ENCODE data around the gene KCNG2.

DNA sequence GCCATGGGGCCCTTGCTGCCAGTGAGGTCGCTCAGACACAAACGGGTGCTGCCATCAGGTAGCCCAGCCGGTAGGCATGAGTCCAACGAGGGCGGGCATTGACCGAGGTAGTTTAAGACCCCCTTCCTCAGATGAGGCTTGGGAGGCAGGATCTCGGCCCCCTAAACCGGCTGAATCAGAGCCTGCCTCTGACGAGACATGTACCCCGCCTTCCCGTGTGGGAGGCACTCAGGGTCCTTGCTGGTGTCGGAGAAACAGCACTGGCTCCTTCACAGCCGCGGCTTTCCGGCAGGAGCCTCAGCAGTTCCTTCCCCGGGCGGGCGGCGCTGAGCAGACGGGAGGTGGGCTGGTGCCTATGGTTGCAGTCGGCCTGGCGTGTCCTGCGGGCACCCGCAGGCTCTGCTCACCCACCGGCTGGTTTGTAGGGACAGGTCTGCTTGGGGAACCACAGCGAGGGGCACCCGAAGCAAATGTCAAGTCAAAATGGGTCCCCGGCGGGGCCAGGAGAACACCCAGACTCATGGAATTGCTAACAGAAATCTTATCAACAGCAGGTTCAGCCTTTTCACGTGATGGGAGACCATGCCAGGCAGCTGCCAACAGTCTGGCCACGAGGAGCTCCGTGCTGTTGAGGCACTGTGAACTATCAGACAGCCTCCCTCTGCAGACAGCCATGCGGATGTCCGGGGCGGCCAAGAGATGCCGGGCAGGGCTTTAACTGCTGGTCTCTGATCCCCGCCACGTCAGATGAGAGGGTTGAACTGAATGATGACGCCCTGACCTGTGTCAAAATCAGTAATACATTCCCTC, 2.8 kb downstream of the KCNG2 start:
- TF ChIP-seq POLR2AphosphoS5 (IDR thresholded peaks at IDR 0.05; ENCODE audit: low read depth, low read length): no peak
- TF ChIP-seq, protein P1, sequence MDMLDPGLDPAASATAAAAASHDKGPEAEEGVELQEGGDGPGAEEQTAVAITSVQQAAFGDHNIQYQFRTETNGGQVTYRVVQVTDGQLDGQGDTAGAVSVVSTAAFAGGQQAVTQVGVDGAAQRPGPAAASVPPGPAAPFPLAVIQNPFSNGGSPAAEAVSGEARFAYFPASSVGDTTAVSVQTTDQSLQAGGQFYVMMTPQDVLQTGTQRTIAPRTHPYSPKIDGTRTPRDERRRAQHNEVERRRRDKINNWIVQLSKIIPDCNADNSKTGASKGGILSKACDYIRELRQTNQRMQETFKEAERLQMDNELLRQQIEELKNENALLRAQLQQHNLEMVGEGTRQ (IDR thresholded peaks at IDR 0.05; ENCODE audit: borderline replicate concordance, low read depth, low read length): no peak
- TF ChIP-seq, protein P2, sequence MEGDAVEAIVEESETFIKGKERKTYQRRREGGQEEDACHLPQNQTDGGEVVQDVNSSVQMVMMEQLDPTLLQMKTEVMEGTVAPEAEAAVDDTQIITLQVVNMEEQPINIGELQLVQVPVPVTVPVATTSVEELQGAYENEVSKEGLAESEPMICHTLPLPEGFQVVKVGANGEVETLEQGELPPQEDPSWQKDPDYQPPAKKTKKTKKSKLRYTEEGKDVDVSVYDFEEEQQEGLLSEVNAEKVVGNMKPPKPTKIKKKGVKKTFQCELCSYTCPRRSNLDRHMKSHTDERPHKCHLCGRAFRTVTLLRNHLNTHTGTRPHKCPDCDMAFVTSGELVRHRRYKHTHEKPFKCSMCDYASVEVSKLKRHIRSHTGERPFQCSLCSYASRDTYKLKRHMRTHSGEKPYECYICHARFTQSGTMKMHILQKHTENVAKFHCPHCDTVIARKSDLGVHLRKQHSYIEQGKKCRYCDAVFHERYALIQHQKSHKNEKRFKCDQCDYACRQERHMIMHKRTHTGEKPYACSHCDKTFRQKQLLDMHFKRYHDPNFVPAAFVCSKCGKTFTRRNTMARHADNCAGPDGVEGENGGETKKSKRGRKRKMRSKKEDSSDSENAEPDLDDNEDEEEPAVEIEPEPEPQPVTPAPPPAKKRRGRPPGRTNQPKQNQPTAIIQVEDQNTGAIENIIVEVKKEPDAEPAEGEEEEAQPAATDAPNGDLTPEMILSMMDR (IDR thresholded peaks at IDR 0.05): no peak
- no peak for TF ChIP-seq GATA2 (CRISPR knock-in tag; IDR thresholded peaks at IDR 0.05)
- TF ChIP-seq GABPA (IDR thresholded peaks at IDR 0.05; ENCODE audit: low read depth): no peak
- TF ChIP-seq FOXM1 (IDR thresholded peaks at IDR 0.05; ENCODE audit: low read depth): no peak
- no peak for TF ChIP-seq EZH2phosphoT487 (IDR thresholded peaks at IDR 0.05; ENCODE audit: borderline replicate concordance, low read depth)
- TF ChIP-seq SMC3 (IDR thresholded peaks at IDR 0.05; ENCODE audit: low read depth, low read length): no peak
- TF ChIP-seq, protein P3, sequence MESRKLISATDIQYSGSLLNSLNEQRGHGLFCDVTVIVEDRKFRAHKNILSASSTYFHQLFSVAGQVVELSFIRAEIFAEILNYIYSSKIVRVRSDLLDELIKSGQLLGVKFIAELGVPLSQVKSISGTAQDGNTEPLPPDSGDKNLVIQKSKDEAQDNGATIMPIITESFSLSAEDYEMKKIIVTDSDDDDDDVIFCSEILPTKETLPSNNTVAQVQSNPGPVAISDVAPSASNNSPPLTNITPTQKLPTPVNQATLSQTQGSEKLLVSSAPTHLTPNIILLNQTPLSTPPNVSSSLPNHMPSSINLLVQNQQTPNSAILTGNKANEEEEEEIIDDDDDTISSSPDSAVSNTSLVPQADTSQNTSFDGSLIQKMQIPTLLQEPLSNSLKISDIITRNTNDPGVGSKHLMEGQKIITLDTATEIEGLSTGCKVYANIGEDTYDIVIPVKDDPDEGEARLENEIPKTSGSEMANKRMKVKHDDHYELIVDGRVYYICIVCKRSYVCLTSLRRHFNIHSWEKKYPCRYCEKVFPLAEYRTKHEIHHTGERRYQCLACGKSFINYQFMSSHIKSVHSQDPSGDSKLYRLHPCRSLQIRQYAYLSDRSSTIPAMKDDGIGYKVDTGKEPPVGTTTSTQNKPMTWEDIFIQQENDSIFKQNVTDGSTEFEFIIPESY (IDR thresholded peaks at IDR 0.05; ENCODE audit: borderline replicate concordance, low read depth): no peak

Data from SK-N-SH (cell line).